ENCODE data around the gene WDR91.
"Not testable (repeated sequence)": the region's sequence is repeated elsewhere in the genome, so short reads cannot be mapped to it uniquely, and the experiment has no call there.

WDR91 gene

DNA sequence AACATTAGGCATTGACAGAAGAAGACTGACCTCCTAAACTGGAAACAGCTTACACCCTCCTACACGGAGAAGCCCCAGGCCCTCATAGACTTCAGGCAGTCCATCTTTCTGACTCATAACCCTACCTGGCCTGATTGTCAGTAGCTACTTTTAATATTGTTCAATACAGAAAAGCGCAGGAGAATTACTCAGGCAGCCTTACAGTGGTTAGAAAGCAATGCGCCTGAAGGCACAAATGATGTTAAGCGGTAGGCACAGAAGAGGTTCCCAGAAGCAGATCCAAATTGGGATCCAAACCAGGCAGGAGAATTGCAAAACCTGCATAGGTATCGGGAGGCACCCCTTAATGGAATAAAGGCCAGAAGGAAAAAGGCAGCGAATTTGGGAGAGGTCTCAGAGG, 35.4 kb downstream of the WDR91 start:
- H3K27ac ChIP-seq, result no peak overlapping the region; the same call in 1 of the 2 replicates
- TF ChIP-seq, protein P1, sequence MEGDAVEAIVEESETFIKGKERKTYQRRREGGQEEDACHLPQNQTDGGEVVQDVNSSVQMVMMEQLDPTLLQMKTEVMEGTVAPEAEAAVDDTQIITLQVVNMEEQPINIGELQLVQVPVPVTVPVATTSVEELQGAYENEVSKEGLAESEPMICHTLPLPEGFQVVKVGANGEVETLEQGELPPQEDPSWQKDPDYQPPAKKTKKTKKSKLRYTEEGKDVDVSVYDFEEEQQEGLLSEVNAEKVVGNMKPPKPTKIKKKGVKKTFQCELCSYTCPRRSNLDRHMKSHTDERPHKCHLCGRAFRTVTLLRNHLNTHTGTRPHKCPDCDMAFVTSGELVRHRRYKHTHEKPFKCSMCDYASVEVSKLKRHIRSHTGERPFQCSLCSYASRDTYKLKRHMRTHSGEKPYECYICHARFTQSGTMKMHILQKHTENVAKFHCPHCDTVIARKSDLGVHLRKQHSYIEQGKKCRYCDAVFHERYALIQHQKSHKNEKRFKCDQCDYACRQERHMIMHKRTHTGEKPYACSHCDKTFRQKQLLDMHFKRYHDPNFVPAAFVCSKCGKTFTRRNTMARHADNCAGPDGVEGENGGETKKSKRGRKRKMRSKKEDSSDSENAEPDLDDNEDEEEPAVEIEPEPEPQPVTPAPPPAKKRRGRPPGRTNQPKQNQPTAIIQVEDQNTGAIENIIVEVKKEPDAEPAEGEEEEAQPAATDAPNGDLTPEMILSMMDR (conservative IDR thresholded peaks at IDR 0.05), result no peak
- TF ChIP-seq ZFX (IDR thresholded peaks at IDR 0.05), result no peak

DNA sequence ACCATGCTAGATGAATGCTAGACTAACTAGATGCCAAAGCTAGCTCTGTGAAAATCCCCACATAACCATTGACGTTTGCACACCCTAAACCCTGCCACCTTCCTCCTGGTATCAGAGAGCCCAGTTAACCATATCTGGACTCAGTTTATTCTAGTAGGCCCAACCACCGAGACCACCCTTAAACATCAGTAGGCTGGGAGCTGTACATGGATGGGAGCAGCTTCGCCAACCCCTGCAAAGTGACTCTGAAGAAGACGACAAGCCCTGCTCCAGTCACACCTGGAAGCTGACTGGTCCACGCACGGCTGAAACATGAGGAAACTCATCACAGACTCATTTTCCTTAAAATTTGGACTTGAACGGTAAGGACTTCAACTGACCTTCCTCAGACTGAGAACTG, 36.4 kb downstream of the WDR91 start:
- no peak for TF ChIP-seq ZFX (IDR thresholded peaks at IDR 0.05)
- TF ChIP-seq, protein P1 (conservative IDR thresholded peaks at IDR 0.05), result no peak

DNA sequence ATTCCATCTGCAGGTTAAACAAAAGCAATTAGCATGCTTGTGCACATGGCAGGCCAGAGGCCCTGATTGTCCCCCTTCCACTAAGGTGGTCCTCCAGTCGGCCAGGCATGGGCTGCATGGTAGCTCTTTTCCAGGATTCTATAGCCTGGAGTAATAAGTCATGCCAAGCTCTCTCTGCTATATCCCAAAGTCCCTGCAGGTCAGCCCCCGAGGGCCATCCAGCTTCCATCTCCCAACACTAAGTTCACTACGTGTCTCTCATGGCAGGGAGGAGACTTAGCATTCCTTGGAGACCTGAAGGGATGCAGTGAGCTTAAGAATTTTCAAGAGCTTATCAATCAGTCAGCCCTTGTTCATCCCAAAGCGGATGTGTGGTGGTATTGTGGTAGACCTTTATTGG, 37.4 kb downstream of the WDR91 start:
- not testable (repeated sequence) for H3K27ac ChIP-seq

More for the DNA sequence above, 36.4 kb downstream of the WDR91 start:
- no peak overlapping the region for H3K27ac ChIP-seq

DNA sequence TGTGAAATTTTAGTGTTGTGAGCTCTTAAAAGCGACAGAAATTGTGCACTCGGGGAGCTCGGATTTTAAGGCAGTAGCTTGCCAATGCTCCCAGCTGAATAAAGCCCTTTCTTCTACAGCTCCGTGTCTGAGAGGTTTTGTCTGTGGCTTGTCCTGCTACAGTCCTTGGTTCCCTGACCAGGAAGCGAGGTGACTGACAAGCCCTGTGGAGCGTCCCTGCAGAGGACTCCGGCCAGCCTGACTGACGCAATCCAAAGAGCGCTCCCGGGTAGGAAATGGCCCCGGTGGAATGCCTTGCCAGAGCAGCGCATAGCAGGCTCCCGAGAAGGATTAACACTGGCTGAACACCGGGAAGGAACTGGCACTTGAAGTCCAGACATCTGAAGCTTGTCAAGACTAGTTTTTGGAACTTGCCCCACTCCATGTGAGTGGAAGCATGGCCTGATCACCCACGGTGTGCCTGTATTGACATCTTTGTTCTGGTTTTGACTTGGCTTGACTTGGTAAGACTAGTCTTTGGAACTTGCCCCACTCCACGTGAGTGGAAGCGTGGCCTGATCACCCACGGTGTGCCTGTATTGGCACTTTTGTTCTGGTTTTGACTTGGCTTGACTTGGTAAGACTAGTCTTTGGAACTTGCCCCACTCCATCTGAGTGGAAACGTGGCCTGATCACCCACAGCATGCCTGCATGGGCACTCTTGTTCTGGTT, 39.6 kb downstream of the WDR91 start:
- H3K27ac ChIP-seq, result peak overlapping the region; percentile 97; the same call in 1 of the 2 replicates

DNA sequence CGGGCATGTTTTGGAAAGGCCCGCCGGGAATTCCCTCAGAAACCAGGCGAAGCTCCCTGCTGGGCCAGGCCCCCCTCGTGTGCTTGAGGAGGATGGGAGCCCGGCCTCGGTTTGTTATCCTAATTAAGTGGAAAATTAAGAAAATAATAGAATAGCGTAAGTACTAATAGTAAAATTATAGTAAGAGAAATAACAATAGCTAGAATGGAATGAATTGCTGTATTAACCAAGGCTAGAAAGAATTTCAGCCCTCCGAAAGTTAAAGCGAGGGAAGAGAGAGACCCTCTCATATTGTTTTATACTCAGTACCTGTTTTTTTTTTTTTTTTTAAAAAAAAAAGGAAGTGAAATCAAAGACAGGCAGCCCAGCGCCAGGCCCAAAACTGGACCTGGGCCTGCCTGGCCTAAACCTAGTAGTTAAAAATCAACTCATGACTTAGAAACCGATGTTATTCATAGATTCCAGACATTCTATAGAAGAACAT, 40.3 kb downstream of the WDR91 start:
- peak overlapping the region; percentile 97 for H3K27ac ChIP-seq
- TF ChIP-seq, protein P1 (conservative IDR thresholded peaks at IDR 0.05), result peak; percentile 16

DNA sequence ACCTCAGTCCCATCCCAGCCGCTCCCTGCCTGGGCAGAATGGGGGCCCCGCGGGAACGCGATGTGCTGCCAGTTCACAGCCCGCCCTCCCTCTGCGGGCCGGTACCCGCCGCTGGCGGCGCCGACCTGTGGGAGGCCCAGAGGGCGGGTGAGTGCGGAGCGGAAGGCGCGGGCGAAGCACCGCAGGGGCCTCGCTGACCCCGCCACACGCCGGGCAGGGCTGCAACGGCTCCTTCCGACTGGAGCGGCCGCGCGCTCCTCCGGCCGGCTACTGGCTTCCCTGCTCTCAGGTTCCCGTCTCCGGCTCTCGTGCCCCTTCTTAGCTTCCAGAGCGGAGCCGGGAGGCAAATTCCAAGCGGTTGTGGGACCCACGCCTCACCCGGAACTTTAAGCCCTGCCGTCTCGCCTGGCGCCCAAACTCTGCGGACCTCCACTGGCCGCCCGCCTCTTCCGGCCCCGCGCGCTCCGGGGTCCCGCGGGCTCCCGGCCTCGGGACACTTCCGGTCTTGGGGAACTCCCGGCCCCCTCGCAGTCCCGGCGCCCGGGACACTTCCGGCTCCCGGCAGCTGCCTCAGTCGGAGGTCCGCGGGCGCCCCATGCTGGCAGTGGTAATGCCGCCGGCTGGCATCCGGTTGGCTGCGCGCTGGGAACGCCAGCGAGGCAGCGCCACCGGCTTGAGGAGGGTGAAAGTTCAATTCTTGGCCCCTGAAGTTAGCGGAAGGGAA, 40.9 kb downstream of the WDR91 start, which contains the start of gene CYREN:
CYREN (minus strand) TSS at position 434 of the 724 bp plus-strand sequence. CDS start 1,785 bp downstream, outside the sequence.
- TF ChIP-seq, protein P1 (conservative IDR thresholded peaks at IDR 0.05), result peak; percentile 98
- peak; percentile 94; the same call in 1 of the 2 replicates for TF ChIP-seq ZFX (IDR thresholded peaks at IDR 0.05)
- peak within 1 kb of the TSS; percentile 97 for H3K27ac ChIP-seq

DNA sequence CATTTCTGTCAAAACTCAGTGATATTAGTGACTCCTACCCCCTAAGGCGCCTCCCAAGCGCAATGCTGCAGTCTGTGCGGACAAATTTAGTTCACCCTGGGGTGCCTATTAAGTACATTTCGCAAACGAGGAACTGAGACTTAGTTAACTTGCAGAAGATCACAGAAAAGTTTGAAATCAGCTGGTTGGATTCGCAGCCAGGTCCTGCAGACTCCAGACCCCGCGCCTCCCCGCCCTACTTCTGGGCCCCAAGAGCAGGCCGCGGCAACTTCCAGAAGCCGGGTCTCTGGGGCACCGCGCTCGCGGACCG, 41.4 kb downstream of the WDR91 start:
- no peak for TF ChIP-seq ZFX (IDR thresholded peaks at IDR 0.05)
- peak overlapping the region; percentile 97 for H3K27ac ChIP-seq

DNA sequence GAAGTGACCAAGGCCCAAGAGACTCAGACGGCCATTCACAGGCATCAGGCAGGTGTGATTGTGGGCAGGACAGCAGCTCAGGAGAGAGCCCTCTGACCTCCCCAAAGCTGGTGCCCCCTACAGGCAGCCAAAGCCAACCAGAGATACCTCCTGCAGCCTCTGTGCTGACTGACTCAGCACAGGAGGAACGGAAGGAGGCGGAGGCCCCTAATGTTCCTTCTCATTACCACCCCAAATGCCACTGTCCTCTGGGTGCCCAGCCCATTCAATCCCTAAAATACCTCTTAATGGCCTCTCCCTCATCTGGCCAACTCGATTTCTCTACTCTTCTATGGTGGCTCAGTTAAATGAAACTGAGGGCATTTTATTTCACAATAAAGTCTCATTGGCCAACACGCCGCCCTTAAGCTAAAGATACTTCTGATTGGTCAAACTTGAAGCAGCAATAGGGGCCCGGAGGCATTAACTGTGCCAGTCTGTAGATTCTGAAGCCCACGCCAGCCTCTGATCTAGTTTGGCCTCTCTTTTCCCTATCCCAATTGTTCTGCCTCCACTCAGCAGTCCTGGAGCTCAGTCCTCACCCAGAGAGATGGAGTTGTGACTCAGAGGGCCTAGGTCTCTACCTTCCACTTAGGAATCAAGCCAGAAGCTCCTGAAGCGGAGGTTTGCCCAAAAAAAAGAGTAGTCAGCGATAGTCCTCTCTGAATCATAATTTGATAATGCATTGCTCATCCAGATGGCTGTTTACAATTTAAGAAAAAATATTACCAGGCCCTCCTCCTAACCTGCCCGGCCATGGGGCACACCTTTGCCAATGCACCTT, 42.0 kb downstream of the WDR91 start:
- no peak for TF ChIP-seq ZFX (IDR thresholded peaks at IDR 0.05)
- TF ChIP-seq, protein P1 (conservative IDR thresholded peaks at IDR 0.05), result peak; percentile 74
- H3K27ac ChIP-seq, result peak overlapping the region; percentile 97

Data from C4-2B (cell line).